ENCODE data around the gene RADIL. TPM values are rescaled to one million over a fixed set of nuclear protein-coding genes. Genes with fewer than 3 reads are reported as not detected.
"Not testable (repeated sequence)": the region's sequence is repeated elsewhere in the genome, so short reads cannot be mapped to it uniquely, and the experiment has no call there.

RADIL gene
- total RNA-seq, 4 donors from 2014 or later, result 23.2 to 31.0 (median 27.1) TPM

- WGBS, 2 donors, result 81 to 88% methylated on average over 24 of the region's 24 CpGs
- Histone ChIP-seq H3K27ac (no peak overlapping the region), H3K36me3 (peaks cover 0 to 60% (median 3%) of the 10 kb centered on the region in 3 donors), H3K9me3 (no peaks in the 10 kb centered on the region), H3K4me3 (no peak overlapping the region), H3K27me3 (no peaks in the 10 kb centered on the region), H3K4me1 (peaks cover 0 to 37% (median 3%) of the 10 kb centered on the region in 4 donors)
- TF ChIP-seq CTCF (IDR thresholded peaks at IDR 0.05) (no peak), EP300 (IDR thresholded peaks at IDR 0.05) (no peak), POLR2A (IDR thresholded peaks at IDR 0.05) (no peak)
- DNase-seq (ENCODE audit: low spot score in 2 of 2), result no peak
Measured at GRCh38 chr7:4794591-4795350, 88.7 kb downstream of the RADIL start.

GRCh38 chr7:4794171-4794570 lies 89.3 kb downstream of the RADIL start:
- Histone ChIP-seq H3K4me1 (peaks cover 0 to 31% (median 3%) of the 10 kb centered on the region in 4 donors), H3K36me3 (peaks cover 0 to 60% (median 3%) of the 10 kb centered on the region in 3 donors)
- not testable (repeated sequence) for H3K27ac ChIP-seq; H3K27me3 ChIP-seq; DNase-seq (ENCODE audit: low spot score in 2 of 2); H3K9me3 ChIP-seq; H3K4me3 ChIP-seq
- WGBS, 2 donors, result 76 to 79% methylated on average over 12 to 14 of the region's 14 CpGs

DNA sequence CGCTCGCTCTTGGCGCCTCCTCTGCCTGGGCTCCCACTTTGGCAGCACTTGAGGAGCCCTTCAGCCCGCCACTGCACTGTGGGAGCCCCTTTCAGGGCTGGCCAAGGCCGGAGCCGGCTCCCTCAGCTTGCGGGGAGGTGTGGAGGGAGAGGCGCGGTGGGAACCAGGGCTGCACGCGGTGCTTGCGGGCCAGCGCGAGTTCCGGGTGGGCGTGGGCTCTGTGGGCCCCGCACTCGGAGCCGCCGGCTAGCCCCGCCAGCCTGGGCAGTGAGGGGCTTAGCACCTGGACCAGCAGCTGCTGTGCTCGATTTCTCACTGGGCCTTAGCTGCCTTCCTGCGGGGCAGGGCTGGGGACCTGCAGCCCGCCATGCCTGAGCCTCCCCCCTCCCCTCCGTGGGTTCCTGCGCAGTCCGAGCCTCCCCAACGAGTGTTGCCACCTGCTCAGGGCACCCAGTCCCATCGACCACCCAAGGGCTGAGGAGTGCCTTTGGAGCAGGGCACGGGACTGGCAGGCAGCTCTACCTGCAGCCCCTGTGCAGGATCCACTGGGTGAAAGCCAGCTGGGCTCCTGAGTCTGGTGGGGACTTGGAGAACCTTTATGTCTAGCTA lies 90.0 kb downstream of the RADIL start:
- H3K27me3 ChIP-seq; H3K27ac ChIP-seq; H3K9me3 ChIP-seq; H3K4me3 ChIP-seq; DNase-seq (ENCODE audit: low spot score in 2 of 2): not testable (repeated sequence)
- H3K36me3 ChIP-seq, result peaks cover 0 to 61% (median 5%) of the 10 kb centered on the region in 3 donors
- 90 to 95% methylated on average over 9 to 24 of the region's 30 CpGs for WGBS, 2 donors
- H3K4me1 ChIP-seq, result peaks cover 0 to 31% (median 3%) of the 10 kb centered on the region in 4 donors

GRCh38 chr7:4792537-4793126 lies 90.9 kb downstream of the RADIL start:
- no peak for DNase-seq (ENCODE audit: low spot score in 2 of 2)
- TF ChIP-seq POLR2A (IDR thresholded peaks at IDR 0.05) (no peak), EP300 (IDR thresholded peaks at IDR 0.05) (no peak), CTCF (IDR thresholded peaks at IDR 0.05) (no peak)

GRCh38 chr7:4791738-4792536 lies 91.6 kb downstream of the RADIL start:
- peak overlapping the region; percentile 2 to 85 (median 40) for H3K27ac ChIP-seq
- H3K4me3 ChIP-seq, result peak overlapping the region in 3 of 4 donors; percentile 25 to 58 (median 48)
- DNase-seq (ENCODE audit: low spot score in 2 of 2), result peak; percentile 84 to 85
- H3K36me3 ChIP-seq, result peaks cover 0 to 72% (median 18%) of the 10 kb centered on the region in 3 donors
- H3K9me3 ChIP-seq, result no peaks in the 10 kb centered on the region
- TF ChIP-seq EP300 (IDR thresholded peaks at IDR 0.05) (peak in 1 of 2 donors; percentile 14), CTCF (IDR thresholded peaks at IDR 0.05) (peak; percentile 66 to 99 (median 89)), POLR2A (IDR thresholded peaks at IDR 0.05) (no peak)
- peaks cover 0 to 26% (median 3%) of the 10 kb centered on the region in 4 donors for H3K4me1 ChIP-seq
- 39 to 56% methylated on average over 30 to 40 of the region's 50 CpGs for WGBS, 2 donors
- H3K27me3 ChIP-seq, result no peaks in the 10 kb centered on the region

More at GRCh38 chr7:4792537-4793126, 90.9 kb downstream of the RADIL start:
- H3K27me3 ChIP-seq, result no peaks in the 10 kb centered on the region
- H3K9me3 ChIP-seq, result no peaks in the 10 kb centered on the region
- peaks cover 0 to 26% (median 3%) of the 10 kb centered on the region in 4 donors for H3K4me1 ChIP-seq
- peak overlapping the region; percentile 2 to 85 (median 40) for H3K27ac ChIP-seq
- WGBS, 2 donors, result 9 to 73% methylated on average over 17 to 18 of the region's 47 CpGs
- H3K36me3 ChIP-seq, result peaks cover 0 to 70% (median 14%) of the 10 kb centered on the region in 3 donors
- H3K4me3 ChIP-seq, result peak overlapping the region in 3 of 4 donors; percentile 25 to 58 (median 48)

Measured in tibial nerve (tissue), 4 donors.